Measurements from ENCODE around the gene LSG1.

LSG1 gene

DNA sequence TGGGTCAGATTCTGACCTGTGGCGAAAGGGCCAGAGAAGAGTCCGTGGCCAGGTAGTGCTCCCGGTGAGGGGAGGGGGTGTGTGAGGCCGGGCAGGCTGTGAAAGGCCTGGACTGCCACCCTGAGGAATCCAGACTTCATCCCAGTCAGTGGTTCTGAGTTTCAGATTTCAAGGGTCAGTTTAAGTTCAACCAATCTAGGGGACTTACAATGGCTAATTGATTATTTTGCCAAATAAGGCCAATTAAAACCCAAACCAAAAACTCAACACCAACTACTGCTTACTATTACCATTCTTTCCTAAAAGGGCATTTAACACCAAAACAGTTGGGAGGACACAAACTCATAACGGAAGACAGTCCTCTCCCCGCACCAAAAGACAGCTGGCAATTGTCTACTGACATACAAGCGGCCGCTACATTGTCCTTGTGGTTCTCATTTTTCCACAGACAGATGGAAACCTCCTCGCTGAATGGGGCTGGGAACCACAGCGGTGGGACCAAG is 69.3 kb downstream of the LSG1 start:
- TF ChIP-seq, protein P1, sequence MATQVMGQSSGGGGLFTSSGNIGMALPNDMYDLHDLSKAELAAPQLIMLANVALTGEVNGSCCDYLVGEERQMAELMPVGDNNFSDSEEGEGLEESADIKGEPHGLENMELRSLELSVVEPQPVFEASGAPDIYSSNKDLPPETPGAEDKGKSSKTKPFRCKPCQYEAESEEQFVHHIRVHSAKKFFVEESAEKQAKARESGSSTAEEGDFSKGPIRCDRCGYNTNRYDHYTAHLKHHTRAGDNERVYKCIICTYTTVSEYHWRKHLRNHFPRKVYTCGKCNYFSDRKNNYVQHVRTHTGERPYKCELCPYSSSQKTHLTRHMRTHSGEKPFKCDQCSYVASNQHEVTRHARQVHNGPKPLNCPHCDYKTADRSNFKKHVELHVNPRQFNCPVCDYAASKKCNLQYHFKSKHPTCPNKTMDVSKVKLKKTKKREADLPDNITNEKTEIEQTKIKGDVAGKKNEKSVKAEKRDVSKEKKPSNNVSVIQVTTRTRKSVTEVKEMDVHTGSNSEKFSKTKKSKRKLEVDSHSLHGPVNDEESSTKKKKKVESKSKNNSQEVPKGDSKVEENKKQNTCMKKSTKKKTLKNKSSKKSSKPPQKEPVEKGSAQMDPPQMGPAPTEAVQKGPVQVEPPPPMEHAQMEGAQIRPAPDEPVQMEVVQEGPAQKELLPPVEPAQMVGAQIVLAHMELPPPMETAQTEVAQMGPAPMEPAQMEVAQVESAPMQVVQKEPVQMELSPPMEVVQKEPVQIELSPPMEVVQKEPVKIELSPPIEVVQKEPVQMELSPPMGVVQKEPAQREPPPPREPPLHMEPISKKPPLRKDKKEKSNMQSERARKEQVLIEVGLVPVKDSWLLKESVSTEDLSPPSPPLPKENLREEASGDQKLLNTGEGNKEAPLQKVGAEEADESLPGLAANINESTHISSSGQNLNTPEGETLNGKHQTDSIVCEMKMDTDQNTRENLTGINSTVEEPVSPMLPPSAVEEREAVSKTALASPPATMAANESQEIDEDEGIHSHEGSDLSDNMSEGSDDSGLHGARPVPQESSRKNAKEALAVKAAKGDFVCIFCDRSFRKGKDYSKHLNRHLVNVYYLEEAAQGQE (IDR thresholded peaks at IDR 0.05; ENCODE audit: insufficient read depth in 1 of 2, low read depth in 2 of 2, low read length in 2 of 2) = no peak
- no peak for TF ChIP-seq TAF1 (IDR thresholded peaks at IDR 0.05; ENCODE audit: borderline replicate concordance, insufficient read depth, low read length)
- TF ChIP-seq FOXP2 (optimal IDR thresholded peaks at IDR 0.05; ENCODE audit: borderline replicate concordance, extremely low read depth, extremely low read length, insufficient read depth) = no peak
- TF ChIP-seq POLR2AphosphoS5 (IDR thresholded peaks at IDR 0.05; ENCODE audit: low read depth, low read length) = no peak
- TF ChIP-seq SIN3A (IDR thresholded peaks at IDR 0.05; ENCODE audit: borderline replicate concordance, insufficient read depth, low read length) = no peak

DNA sequence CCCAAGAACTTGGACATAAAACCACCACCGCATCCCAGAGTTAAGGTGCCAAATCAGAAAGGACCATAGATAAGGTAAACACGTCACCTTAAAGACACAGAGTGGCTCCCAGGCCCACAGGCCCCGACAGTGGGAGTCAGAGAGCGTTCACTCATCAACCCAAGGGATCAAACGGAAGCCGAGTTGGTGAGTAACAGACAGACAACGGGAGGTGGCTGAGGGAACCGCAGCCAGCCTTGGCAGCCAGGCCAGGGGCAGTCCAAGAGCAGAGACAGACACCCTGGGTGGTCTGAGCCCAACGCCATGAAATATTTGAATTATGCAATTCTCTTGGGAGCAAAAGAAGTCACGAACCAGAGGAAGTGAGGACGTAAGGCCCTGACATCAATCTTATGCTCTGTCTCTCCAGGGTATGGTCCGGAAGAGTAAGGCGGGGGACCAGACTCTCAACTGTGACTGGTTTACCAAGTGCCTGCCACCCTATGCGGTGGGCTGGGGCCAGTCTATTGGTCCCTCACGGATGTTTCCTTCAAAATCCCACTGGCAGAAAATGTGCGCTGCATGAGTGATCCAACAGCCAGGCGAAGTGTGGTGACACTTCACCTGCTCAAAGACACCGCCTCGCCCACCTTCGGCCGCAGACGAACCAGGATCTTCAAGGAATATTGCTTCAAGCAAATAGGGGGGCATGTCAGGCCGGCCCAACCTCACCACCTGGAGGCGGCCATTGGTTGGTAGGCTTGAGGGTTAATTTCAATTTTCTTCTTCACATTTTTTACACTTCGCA is 73.0 kb downstream of the LSG1 start:
- TF ChIP-seq FOXP2 (optimal IDR thresholded peaks at IDR 0.05; ENCODE audit: borderline replicate concordance, extremely low read depth, extremely low read length, insufficient read depth) = no peak
- TF ChIP-seq TAF1 (IDR thresholded peaks at IDR 0.05; ENCODE audit: borderline replicate concordance, insufficient read depth, low read length) = no peak
- no peak for TF ChIP-seq SIN3A (IDR thresholded peaks at IDR 0.05; ENCODE audit: borderline replicate concordance, insufficient read depth, low read length)
- TF ChIP-seq, protein P1 (IDR thresholded peaks at IDR 0.05; ENCODE audit: insufficient read depth in 1 of 2, low read depth in 2 of 2, low read length in 2 of 2) = no peak
- TF ChIP-seq POLR2AphosphoS5 (IDR thresholded peaks at IDR 0.05; ENCODE audit: low read depth, low read length) = no peak

DNA sequence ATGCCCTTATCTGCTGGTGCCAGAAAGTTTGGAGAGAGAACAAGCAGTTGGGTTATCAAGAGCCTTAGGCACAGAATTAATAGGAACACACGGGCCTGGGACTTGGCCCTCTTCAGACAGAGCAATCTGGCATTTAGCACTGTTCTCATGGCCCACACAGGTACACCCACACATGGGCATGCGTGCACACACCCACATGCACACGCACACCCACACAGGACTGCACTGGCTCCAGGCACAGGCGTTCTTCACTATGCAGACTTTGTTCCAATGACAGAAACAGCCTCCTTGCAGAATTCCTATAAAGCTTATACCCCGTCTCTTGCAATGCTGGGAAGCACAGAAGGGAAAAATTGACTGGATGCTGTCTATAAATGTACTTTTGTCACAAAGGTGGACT is 75.1 kb downstream of the LSG1 start:
- TF ChIP-seq TAF1 (IDR thresholded peaks at IDR 0.05; ENCODE audit: borderline replicate concordance, insufficient read depth, low read length) = no peak
- TF ChIP-seq, protein P1 (IDR thresholded peaks at IDR 0.05; ENCODE audit: insufficient read depth in 1 of 2, low read depth in 2 of 2, low read length in 2 of 2) = no peak
- no peak for TF ChIP-seq FOXP2 (optimal IDR thresholded peaks at IDR 0.05; ENCODE audit: borderline replicate concordance, extremely low read depth, extremely low read length, insufficient read depth)
- no peak for TF ChIP-seq SIN3A (IDR thresholded peaks at IDR 0.05; ENCODE audit: borderline replicate concordance, insufficient read depth, low read length)
- TF ChIP-seq POLR2AphosphoS5 (IDR thresholded peaks at IDR 0.05; ENCODE audit: low read depth, low read length) = no peak

DNA sequence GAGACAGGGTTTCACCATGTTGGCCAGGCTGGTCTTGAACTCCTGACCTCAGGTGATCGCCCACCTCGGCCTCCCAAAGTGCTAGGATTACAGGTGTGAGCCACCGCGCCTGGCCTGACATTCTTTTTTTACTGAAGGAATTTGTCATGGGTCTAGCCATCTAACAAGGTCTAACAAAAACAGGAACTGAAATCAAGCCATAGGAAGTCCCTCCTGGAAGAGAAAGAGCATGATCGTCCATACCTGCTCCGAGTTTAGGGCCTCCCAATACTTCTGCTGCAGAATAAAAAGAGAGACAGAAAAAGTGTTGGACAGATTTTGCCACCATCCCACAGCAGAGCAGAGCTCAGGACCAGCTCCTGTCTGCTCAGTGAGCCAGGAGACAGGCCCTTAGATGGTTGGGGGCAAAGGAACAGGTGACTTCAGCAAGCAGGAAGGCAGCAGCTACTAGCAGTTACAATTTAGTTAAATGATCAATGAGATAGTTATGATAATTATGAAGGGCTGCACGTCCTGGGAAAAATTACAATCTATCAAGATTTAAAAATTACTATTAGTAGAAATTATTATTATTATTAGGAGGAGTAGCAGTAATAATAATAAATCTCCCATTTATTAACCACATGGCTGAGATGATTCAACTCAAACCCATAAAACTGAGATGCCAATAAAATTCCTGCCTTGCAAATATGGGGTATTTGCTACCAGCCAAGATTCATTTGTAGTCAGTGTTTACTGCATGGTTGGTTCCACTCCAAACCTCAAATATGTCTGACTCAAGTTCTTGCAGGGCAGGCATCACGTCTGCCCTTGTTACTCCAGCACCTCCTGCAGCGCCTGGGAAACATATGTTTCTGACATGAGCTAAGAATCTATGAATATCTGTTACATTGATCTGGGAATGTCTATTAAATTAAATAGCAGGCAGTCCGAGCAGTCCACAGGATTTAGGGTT is 78.9 kb downstream of the LSG1 start:
- TF ChIP-seq SIN3A (IDR thresholded peaks at IDR 0.05; ENCODE audit: borderline replicate concordance, insufficient read depth, low read length) (no peak), POLR2AphosphoS5 (IDR thresholded peaks at IDR 0.05; ENCODE audit: low read depth, low read length) (no peak), TAF1 (IDR thresholded peaks at IDR 0.05; ENCODE audit: borderline replicate concordance, insufficient read depth, low read length) (no peak), FOXP2 (optimal IDR thresholded peaks at IDR 0.05; ENCODE audit: borderline replicate concordance, extremely low read depth, extremely low read length, insufficient read depth) (no peak)
- TF ChIP-seq, protein P1 (IDR thresholded peaks at IDR 0.05; ENCODE audit: insufficient read depth in 1 of 2, low read depth in 2 of 2, low read length in 2 of 2) = no peak

Data from PFSK-1 (cell line).